HG03103 (cell line): Measurements from ENCODE around the gene EOGT.

Experiments used
- ATAC-seq: cut with Tn5 transposase; IDR thresholded peaks from one replicate; pipeline ENCODE4 v1.9.1; 2021; ENCODE audit warnings: low read depth; ENCODE audit not compliant: unreplicated experiment

EOGT gene

GRCh38 chr3:68964694-68965093 lies 48.8 kb downstream of the EOGT start:
- no peak for ATAC-seq

- no peak for ATAC-seq
Observed at GRCh38 chr3:68963891-68964290, 49.6 kb downstream of the EOGT start.

- ATAC-seq = no peak
Observed at GRCh38 chr3:68963376-68963775, 50.1 kb downstream of the EOGT start.

- ATAC-seq = no peak
Observed at GRCh38 chr3:68958932-68959331, 54.6 kb downstream of the EOGT start.

- ATAC-seq = no peak
Observed at GRCh38 chr3:68957895-68958294, 55.6 kb downstream of the EOGT start.

GRCh38 chr3:68953816-68954444 lies 59.6 kb downstream of the EOGT start:
- no peak for ATAC-seq

GRCh38 chr3:68945225-68945624 lies 68.3 kb downstream of the EOGT start:
- ATAC-seq = no peak

GRCh38 chr3:68943753-68944500 lies 69.6 kb downstream of the EOGT start:
- ATAC-seq = no peak

GRCh38 chr3:68941055-68941454 lies 72.4 kb downstream of the EOGT start:
- ATAC-seq = no peak

GRCh38 chr3:68936856-68937255 lies 76.6 kb downstream of the EOGT start:
- ATAC-seq = no peak

- ATAC-seq = no peak
Observed at GRCh38 chr3:68935778-68936177, 77.7 kb downstream of the EOGT start.

- ATAC-seq = no peak
Observed at GRCh38 chr3:68931406-68932149, 81.9 kb downstream of the EOGT start.
